ENCODE results near the gene CACNA2D1. TPM values are rescaled to one million over a fixed set of nuclear protein-coding genes. Genes with fewer than 3 reads are reported as not detected.

The CACNA2D1 gene
- total RNA-seq, 4 donors from 2014 or later = 41.8 to 125 (median 56.2) TPM

DNA sequence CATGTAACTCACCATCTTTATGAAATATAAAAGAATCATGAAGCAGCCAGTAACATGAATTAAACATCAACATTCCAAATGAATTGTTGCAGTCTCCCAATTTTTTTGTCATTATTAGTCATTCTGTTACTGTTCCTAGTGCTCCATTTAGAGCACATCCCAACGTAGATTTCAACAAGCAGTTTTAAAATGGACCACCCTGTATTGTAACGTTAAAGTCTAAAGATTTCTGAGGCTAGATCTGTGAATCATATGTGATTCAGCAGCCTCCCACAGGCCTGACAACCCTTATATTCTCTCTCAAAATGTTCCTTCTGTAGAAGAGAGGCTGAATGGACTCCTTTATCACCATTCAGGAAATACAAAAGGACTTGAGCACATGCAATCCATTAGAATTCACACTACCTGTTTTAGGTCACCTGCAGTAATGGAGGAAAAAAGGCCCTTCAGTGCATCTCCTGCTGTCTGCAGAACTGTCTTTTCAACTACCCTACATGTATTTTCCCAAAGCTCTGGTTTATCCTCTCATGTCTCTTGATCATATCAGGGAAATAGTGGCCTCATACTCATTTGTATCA is 81.4 kb downstream of the CACNA2D1 start:
- TF ChIP-seq, protein P1, sequence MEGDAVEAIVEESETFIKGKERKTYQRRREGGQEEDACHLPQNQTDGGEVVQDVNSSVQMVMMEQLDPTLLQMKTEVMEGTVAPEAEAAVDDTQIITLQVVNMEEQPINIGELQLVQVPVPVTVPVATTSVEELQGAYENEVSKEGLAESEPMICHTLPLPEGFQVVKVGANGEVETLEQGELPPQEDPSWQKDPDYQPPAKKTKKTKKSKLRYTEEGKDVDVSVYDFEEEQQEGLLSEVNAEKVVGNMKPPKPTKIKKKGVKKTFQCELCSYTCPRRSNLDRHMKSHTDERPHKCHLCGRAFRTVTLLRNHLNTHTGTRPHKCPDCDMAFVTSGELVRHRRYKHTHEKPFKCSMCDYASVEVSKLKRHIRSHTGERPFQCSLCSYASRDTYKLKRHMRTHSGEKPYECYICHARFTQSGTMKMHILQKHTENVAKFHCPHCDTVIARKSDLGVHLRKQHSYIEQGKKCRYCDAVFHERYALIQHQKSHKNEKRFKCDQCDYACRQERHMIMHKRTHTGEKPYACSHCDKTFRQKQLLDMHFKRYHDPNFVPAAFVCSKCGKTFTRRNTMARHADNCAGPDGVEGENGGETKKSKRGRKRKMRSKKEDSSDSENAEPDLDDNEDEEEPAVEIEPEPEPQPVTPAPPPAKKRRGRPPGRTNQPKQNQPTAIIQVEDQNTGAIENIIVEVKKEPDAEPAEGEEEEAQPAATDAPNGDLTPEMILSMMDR (IDR thresholded peaks at IDR 0.05; ENCODE audit: low read depth) = no peak

DNA sequence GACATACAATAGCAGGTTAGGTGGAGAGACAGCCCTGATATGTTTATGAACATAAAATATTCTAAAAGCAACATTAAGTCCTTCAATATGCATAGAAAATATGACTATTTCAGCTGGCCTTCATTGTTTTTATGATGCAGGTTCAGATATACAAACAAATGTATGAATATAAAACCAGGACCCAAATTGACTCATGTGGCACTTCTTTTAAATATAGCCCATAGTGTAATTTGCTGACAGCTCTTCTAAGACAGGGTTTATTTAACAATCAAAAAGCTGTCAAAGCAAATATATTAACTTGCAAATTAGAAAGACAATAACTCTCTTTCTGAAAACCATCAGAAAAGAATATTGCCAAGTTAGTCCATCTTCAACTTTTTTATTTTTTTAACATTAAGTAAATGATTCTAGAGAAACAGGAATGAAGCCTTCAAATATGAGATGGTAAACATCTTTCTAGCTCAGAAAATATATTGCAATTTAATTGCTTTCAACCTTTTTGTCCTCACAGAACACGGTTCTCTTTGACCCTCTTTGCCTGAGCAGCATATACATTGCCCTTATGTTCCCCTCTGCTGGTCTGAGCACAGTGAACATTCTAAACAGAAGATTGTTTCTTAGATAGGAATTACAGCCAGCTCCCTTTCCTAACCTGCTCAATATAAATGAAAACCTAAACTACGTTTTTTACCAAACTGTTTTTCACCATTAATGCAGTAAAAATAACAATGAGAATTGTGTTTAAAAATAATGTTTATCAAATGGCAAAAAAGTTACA is 82.8 kb downstream of the CACNA2D1 start:
- TF ChIP-seq, protein P1 (IDR thresholded peaks at IDR 0.05; ENCODE audit: low read depth) = no peak

DNA sequence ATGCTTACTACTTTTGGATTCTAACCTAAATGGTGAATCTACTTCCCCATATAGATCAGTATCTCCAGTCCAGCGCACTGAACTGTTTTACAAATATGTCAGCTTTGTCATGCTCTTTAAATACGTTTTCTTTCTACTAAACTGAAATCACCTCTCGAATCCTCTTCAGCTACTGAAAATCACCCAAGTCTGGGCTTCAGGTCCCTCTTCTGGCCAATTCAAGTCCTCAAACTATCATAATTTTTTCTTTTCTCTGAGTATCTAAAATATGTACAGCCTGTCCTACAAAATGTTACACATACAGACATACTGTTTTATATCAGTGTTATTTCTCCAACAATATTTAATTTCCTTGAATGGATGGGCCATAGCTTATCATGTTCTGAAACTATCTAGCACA is 84.2 kb downstream of the CACNA2D1 start:
- TF ChIP-seq, protein P1 (IDR thresholded peaks at IDR 0.05; ENCODE audit: low read depth) = no peak

DNA sequence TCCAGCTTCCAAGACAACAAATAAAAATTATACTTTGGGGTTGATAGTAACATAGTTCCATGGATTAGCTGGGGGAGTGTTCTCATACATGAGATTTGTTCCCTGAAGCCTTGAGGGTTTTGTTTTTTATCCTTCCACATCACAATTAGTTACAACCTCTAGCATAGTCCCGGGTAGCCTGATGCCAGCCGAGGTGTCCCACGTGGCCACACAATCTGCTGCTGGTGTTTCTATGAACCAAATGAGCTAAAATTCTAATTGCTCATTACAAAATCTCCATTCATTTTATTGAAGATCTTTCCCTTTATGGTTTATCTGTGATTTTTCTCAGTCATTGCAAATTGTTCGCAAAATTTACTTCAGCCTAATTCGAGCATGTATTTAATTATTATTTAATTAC is 84.7 kb downstream of the CACNA2D1 start:
- TF ChIP-seq, protein P1 (IDR thresholded peaks at IDR 0.05; ENCODE audit: low read depth) = no peak

DNA sequence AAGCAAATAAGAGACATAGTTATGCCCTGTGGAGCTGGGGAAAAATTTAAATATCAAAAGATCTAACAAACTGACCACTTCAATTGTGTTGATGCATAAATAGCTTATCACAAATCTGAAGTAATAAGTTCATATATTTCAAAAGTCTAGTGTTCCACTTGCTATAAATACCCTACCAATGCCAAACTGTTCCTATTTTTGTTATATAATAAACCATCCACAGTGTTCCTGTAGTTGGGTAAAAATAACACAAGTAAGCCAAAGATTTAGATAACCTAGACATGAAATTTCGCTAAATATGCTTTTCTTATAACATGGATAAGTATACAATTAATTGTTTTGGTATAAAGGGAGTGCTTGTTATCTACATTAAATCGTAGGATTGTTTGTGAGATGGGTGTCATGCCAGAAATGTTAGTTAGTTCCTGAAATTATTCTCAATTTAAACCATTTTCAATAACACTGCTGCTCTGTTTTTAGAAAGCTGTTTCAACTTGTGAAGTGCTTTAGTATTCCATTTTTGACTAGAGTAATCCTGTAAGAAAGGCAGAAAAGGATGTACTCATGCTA is 85.5 kb downstream of the CACNA2D1 start:
- TF ChIP-seq, protein P1 (IDR thresholded peaks at IDR 0.05; ENCODE audit: low read depth) = no peak

DNA sequence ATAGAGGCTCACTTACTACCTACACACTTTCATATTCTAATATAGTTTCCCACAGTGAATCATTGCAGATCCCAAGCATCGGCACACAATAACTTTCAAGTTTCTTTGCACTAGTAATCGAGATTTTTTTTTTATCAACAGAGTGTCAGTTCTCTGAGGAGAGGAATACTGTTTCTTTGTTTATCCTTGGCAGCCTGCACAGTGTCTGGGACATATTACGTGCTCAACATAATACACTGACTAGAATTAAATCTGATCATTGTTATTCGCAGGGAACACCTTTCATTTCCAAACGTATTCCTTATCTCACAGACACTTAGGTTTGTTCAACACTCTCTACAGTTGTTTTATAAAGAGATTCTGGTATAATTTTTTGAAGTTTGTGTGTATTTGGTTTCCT is 95.3 kb downstream of the CACNA2D1 start:
- TF ChIP-seq, protein P1 (IDR thresholded peaks at IDR 0.05; ENCODE audit: low read depth) = no peak

DNA sequence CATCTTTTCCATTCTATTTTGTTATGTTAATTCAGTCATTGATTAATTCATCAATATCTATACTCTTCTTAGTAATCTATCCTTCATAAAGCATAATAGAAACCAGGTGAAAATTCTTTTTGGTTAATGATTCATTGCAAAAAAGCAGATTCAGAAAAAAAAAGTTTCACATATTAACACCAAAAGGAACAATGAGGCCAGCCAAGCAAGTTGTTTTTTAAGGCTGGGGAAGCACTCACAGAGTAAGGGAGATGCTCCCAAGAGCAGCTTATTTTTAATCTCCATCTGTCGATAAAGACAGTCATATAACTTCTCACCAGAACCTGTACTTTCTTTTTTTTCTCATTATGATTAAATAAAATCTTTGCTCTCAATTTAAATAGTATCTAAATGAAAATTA is 95.8 kb downstream of the CACNA2D1 start:
- TF ChIP-seq, protein P1 (IDR thresholded peaks at IDR 0.05; ENCODE audit: low read depth) = no peak
